ENCODE results near the gene ZNF644.
"Not testable (repeated sequence)": the region's sequence is repeated elsewhere in the genome, so short reads cannot be mapped to it uniquely, and the experiment has no call there.

Gene ZNF644

GRCh38 chr1:90925928-90926869, 95.6 kb downstream of the ZNF644 start:
- no peak for DNase-seq

- DNase-seq: no peak
Measured at GRCh38 chr1:90924982-90925381, 96.9 kb downstream of the ZNF644 start.

- no peak for DNase-seq
Measured at GRCh38 chr1:90922996-90923395, 98.8 kb downstream of the ZNF644 start.

GRCh38 chr1:90922202-90922601, 99.6 kb downstream of the ZNF644 start:
- no peak for DNase-seq

GRCh38 chr1:90919900-90920299, 101.9 kb downstream of the ZNF644 start:
- DNase-seq: no peak

- DNase-seq: no peak
Measured at GRCh38 chr1:90919190-90919719, 102.6 kb downstream of the ZNF644 start.

GRCh38 chr1:90911353-90911752, 110.5 kb downstream of the ZNF644 start:
- no peak for DNase-seq

GRCh38 chr1:90902672-90903071, 119.2 kb downstream of the ZNF644 start:
- no peak for DNase-seq

GRCh38 chr1:90899263-90899662, 122.6 kb downstream of the ZNF644 start:
- no peak for DNase-seq

- not testable (repeated sequence) for DNase-seq
Measured at GRCh38 chr1:90893679-90894078, 128.2 kb downstream of the ZNF644 start.

- DNase-seq: not testable (repeated sequence)
Measured at GRCh38 chr1:90892884-90893283, 129.0 kb downstream of the ZNF644 start.

- not testable (repeated sequence) for DNase-seq
Measured at GRCh38 chr1:90892196-90892595, 129.6 kb downstream of the ZNF644 start.

- not testable (repeated sequence) for DNase-seq
Measured at GRCh38 chr1:90891756-90892155, 130.1 kb downstream of the ZNF644 start.

GRCh38 chr1:90882221-90882620, 139.6 kb downstream of the ZNF644 start:
- DNase-seq: no peak

GRCh38 chr1:90881034-90881433, 140.8 kb downstream of the ZNF644 start:
- DNase-seq: no peak

GRCh38 chr1:90879281-90879680, 142.6 kb downstream of the ZNF644 start:
- DNase-seq: no peak

- no peak for DNase-seq
Measured at GRCh38 chr1:90876101-90876500, 145.7 kb downstream of the ZNF644 start.
